Left ventricle myocardium superior (tissue), 1 donor: ENCODE results near the gene DDAH1. TPM values are rescaled to one million over a fixed set of nuclear protein-coding genes. Genes with fewer than 3 reads are reported as not detected.
A peak's percentile ranks its signal among the peaks of the same experiment; 100 is the strongest.

ENCODE experiments used
- ATAC-seq: fragments of 200-7000 bp; cut with Tn5 transposase; one replicate; pipeline ENCODE4 v1.9.1; 2020; ENCODE audit warnings: mild to moderate bottlenecking, moderate library complexity
- DNase-seq: peaks from one replicate; pipeline ENCODE4 v3.0.0-alpha.2; 2020
- intact Hi-C: fragments of 100-400 bp; cut with micrococcal nuclease; formaldehyde crosslinking; loops from one replicate; pipeline ENCODE4 v1.11.0; 2022
- total RNA-seq: library from RNA; stranded (reverse); fragmentation: NEBNext Ultra II Directional; extraction: Animal tissue kit (Norgen Biotek cat#: 25700); gene quantifications from one replicate; pipeline ENCODE4 v1.2.1, GENCODE V29; 2021
- donor health status: DM: no; HTN: yes; CAD: no; lungs with severe emphysema.

The DDAH1 gene
- total RNA-seq, 1 donor from 2014 or later: 4.1 TPM

- DNase-seq (no peak), ATAC-seq (no peak)
- intact Hi-C loops: no loop called here
Observed at GRCh38 chr1:85343612-85344255, 121.2 kb downstream of the DDAH1 start.

GRCh38 chr1:85343213-85343611, 121.7 kb downstream of the DDAH1 start:
- intact Hi-C loops: no loop called here
- ATAC-seq (no peak), DNase-seq (no peak)

GRCh38 chr1:85342207-85342606, 122.8 kb downstream of the DDAH1 start:
- DNase-seq (no peak), ATAC-seq (no peak)
- intact Hi-C loops: no loop called here

GRCh38 chr1:85340427-85340826, 124.5 kb downstream of the DDAH1 start:
- DNase-seq (no peak), ATAC-seq (no peak)
- intact Hi-C loops: no loop called here

- intact Hi-C loops: no loop called here
- DNase-seq: no peak
- peak; percentile 60 for ATAC-seq
Observed at GRCh38 chr1:85339656-85340399, 125.1 kb downstream of the DDAH1 start.

- intact Hi-C loops: no loop called here
- ATAC-seq: peak; percentile 72
Observed at GRCh38 chr1:85339089-85339488, 125.9 kb downstream of the DDAH1 start.

GRCh38 chr1:85334962-85335361, 130.0 kb downstream of the DDAH1 start:
- ATAC-seq (no peak), DNase-seq (no peak)
- intact Hi-C loops: no loop called here

More at GRCh38 chr1:85339089-85339488, 125.9 kb downstream of the DDAH1 start:
- no peak for DNase-seq

- intact Hi-C loops: no loop called here
- no peak for DNase-seq
- ATAC-seq: no peak
Observed at GRCh38 chr1:85333186-85333585, 131.8 kb downstream of the DDAH1 start.

- ATAC-seq (no peak), DNase-seq (no peak)
- intact Hi-C loops: no loop called here
Observed at GRCh38 chr1:85332575-85332974, 132.4 kb downstream of the DDAH1 start.

- ATAC-seq: peak; percentile 89
Observed at GRCh38 chr1:85330711-85331290, 134.2 kb downstream of the DDAH1 start.

GRCh38 chr1:85330214-85330631, 134.7 kb downstream of the DDAH1 start:
- intact Hi-C loops: no loop called here
- DNase-seq (no peak), ATAC-seq (peak; percentile 75)

More at GRCh38 chr1:85330711-85331290, 134.2 kb downstream of the DDAH1 start:
- intact Hi-C loops: no loop called here
- no peak for DNase-seq

- DNase-seq (no peak), ATAC-seq (peak; percentile 38)
- intact Hi-C loops: no loop called here
Observed at GRCh38 chr1:85328713-85329397, 136.1 kb downstream of the DDAH1 start.

GRCh38 chr1:85327759-85328158, 137.2 kb downstream of the DDAH1 start:
- intact Hi-C loops: no loop called here
- ATAC-seq (no peak), DNase-seq (no peak)

- ATAC-seq: no peak
- intact Hi-C loops: no loop called here
- no peak for DNase-seq
Observed at GRCh38 chr1:85326851-85327250, 138.1 kb downstream of the DDAH1 start.

- ATAC-seq: no peak
- DNase-seq: no peak
- intact Hi-C loops: no loop called here
Observed at GRCh38 chr1:85326336-85326735, 138.6 kb downstream of the DDAH1 start.

- DNase-seq (no peak), ATAC-seq (no peak)
- intact Hi-C loops: no loop called here
Observed at GRCh38 chr1:85325920-85326319, 139.0 kb downstream of the DDAH1 start.

GRCh38 chr1:85323770-85324169, 141.2 kb downstream of the DDAH1 start:
- ATAC-seq (peak; percentile 45), DNase-seq (no peak)
- intact Hi-C loops: no loop called here

- intact Hi-C loops: no loop called here
- DNase-seq: no peak
- no peak for ATAC-seq
Observed at GRCh38 chr1:85322655-85323054, 142.3 kb downstream of the DDAH1 start.

- ATAC-seq (no peak), DNase-seq (no peak)
- intact Hi-C loops: no loop called here
Observed at GRCh38 chr1:85321237-85321964, 143.6 kb downstream of the DDAH1 start.
